K562 (cell line): Measurements from ENCODE around the gene ZNG1E. TPM values are rescaled to one million over a fixed set of nuclear protein-coding genes. Genes with fewer than 3 reads are reported as not detected.
"Not testable (repeated sequence)": the region's sequence is repeated elsewhere in the genome, so short reads cannot be mapped to it uniquely, and the experiment has no call there.

Experiments
- ATAC-seq: fragments of 200-7000 bp; cut with Tn5 transposase; 3 replicates; pipeline ENCODE4 v1.9.1; 2020; ENCODE audit warnings: moderate library complexity
- BruUV-seq: library from RNA; stranded (reverse); fragments of 400-500 nt; replicated peaks from 2 replicates; lab custom pipeline; 2021; lab: Mats Ljungman, UMichigan
- CTCF ChIA-PET: fragments of 300-600 bp; formaldehyde crosslinking; extraction: SDS; loops from one replicate; lab custom pipeline; 2021; ENCODE audit warnings: low intra/inter-chr PET ratio; lab: Yijun Ruan, JAX
- POLR2A ChIA-PET: fragments of 300-600, 350-650 bp; sonication (Branson Sonifier 250); formaldehyde crosslinking; extraction: SDS; loops from one replicate; lab custom pipeline; 2021; ENCODE audit warnings: antibody characterized with exemption, inconsistent platforms; lab: Yijun Ruan, JAX
- DNase-seq, 4 experiments: peaks; one replicate each; pipeline versions ENCODE4 v3.0.0 to v3.0.0-alpha.2; 2011 to 2018; ENCODE audit warnings: low spot score in 3 of 4, mixed read lengths in 3 of 4; ENCODE audit errors: extremely low read depth in 1 of 4
- FAIRE-seq: peaks from 2 replicates; lab custom pipeline; 2011; peaks lifted over from hg19 to GRCh38; lab: Jason Lieb, UNC
- H2AFZ ChIP-seq: 2 replicates; pipeline ENCODE4 v1.6.0; 2011; ENCODE audit warnings: low read depth, low read length, control low read depth, inconsistent platforms
- H3K27ac ChIP-seq: fragments of 200-600 bp; 3 replicates; pipeline ENCODE4 v1.8.0; 2011; ENCODE audit warnings: low read depth, mild to moderate bottlenecking, control low read depth, inconsistent platforms, low read length, moderate library complexity, mixed read lengths; ENCODE audit errors: extremely low read depth
- H3K27me3 ChIP-seq, 2 experiments: fragments of 300-600 bp in 1 of 2; 2 replicates in 1 of 2; 3 replicates in 1 of 2; pipeline versions ENCODE4 v1.6.0 to v1.8.0; 2011; ENCODE audit warnings: inconsistent platforms in 2 of 2, low read length in 2 of 2, mild to moderate bottlenecking in 1 of 2, mixed read lengths in 1 of 2, moderate library complexity in 1 of 2; ENCODE audit not compliant: control insufficient read depth in 2 of 2, insufficient read depth in 2 of 2
- H3K36me3 ChIP-seq: fragments of 300-600 bp; 3 replicates; pipeline ENCODE4 v1.8.0; 2011; ENCODE audit warnings: mild to moderate bottlenecking, low read length, inconsistent platforms; ENCODE audit not compliant: control insufficient read depth, insufficient read depth
- H3K4me1 ChIP-seq, 2 experiments: fragments of 200-600 bp in 1 of 2; replicated peaks in 1 of 2; 2 replicates in 1 of 2; 3 replicates in 1 of 2; pipeline versions ENCODE4 v1.5.1 to v1.8.0; 2011; ENCODE audit warnings: inconsistent platforms in 2 of 2, low read length in 2 of 2, mild to moderate bottlenecking in 1 of 2, mixed read lengths in 1 of 2, moderate library complexity in 1 of 2; ENCODE audit not compliant: control insufficient read depth in 2 of 2, insufficient read depth in 2 of 2
- H3K4me2 ChIP-seq: 2 replicates; pipeline ENCODE4 v1.6.1; 2011; ENCODE audit warnings: low read length, control low read depth, inconsistent platforms, mixed read lengths; ENCODE audit not compliant: insufficient read depth
- H3K4me3 ChIP-seq: fragments of 200-600 bp; sonication (generic), shearing (Covaris generic); 2 replicates; pipeline ENCODE4 v1.5.1; 2016; ENCODE audit warnings: control low read depth, inconsistent platforms
- H3K79me2 ChIP-seq: fragments of 200-600 bp; 3 replicates; pipeline ENCODE4 v1.8.0; 2011; ENCODE audit warnings: low read length, inconsistent platforms; ENCODE audit not compliant: control insufficient read depth, insufficient read depth
- H3K9ac ChIP-seq, 2 experiments: 2 replicates each; pipeline versions ENCODE4 v1.6.0 to v1.6.1; 2011; ENCODE audit warnings: low read depth in 2 of 2, low read length in 2 of 2, control low read depth in 1 of 2, inconsistent platforms in 1 of 2, mild to moderate bottlenecking in 1 of 2, mixed read lengths in 1 of 2; ENCODE audit not compliant: insufficient read depth in 1 of 2
- H3K9me1 ChIP-seq: one replicate; pipeline ENCODE4 v1.6.0; 2011; ENCODE audit warnings: inconsistent platforms, mild to moderate bottlenecking, low read length, moderate library complexity; ENCODE audit not compliant: control insufficient read depth, insufficient read depth
- H3K9me3 ChIP-seq: replicated peaks from 2 replicates; pipeline ENCODE4 v1.5.1; 2011; ENCODE audit warnings: low read depth, low read length, inconsistent platforms; ENCODE audit not compliant: control insufficient read depth, insufficient read depth
- H4K20me1 ChIP-seq: replicated peaks from 2 replicates; pipeline ENCODE4 v1.6.1; 2011; ENCODE audit warnings: low read length, inconsistent platforms, mixed read lengths; ENCODE audit not compliant: control insufficient read depth, insufficient read depth
- EGR1 ChIP-seq: fragments of 450-650 bp; conservative IDR thresholded peaks from 2 replicates; pipeline ENCODE4 v1.6.1; 2017; ENCODE audit warnings: mild to moderate bottlenecking
- USF2 ChIP-seq: sonication (generic); formaldehyde crosslinking; IDR thresholded peaks from 2 replicates; pipeline ENCODE4 v1.5.0; 2020; ENCODE audit warnings: missing genetic modification reagents
- WGBS: fragments of 100-300 bp; shearing (Covaris generic); methylation state at CpG from one replicate; pipeline ENCODE4 v1.1.6; 2016; ENCODE audit warnings: low coverage, mixed read lengths; ENCODE audit not compliant: insufficient coverage; ENCODE audit errors: missing lambda C conversion rate; 5-methylcytosine and 5-hydroxymethylcytosine counted together
- in situ Hi-C: fragments of 300-500 bp; cut with MboI; formaldehyde crosslinking; loops from 4 replicates; pipeline ENCODE4 v1.15.0; 2018; ENCODE audit warnings: inconsistent platforms, mixed read lengths
- intact Hi-C: fragments of 100-400 bp; cut with micrococcal nuclease; formaldehyde crosslinking; loops from 2 replicates; pipeline ENCODE4 v1.14.2; 2022
- polyA plus RNA-seq, 8 experiments: library from polyadenylated mRNA; depleted of rRNA in 4 of 8; stranded (reverse) in 5 of 8; unstranded in 3 of 8; fragments of >200 nt; fragmentation: Nextera tagmentation in 2 of 8; fragmentation: Illumina TruSeq in 1 of 8; extraction: Ambion mirVana in 2 of 8; extraction: Trizol in 1 of 8; gene quantifications; 2 replicates each; pipeline versions ENCODE4 v1.2.1 to v1.2.3, GENCODE V29; 2011 to 2014; ENCODE audit warnings: inconsistent platforms in 1 of 8, missing spikeins in 1 of 8
- total RNA-seq, 7 experiments: library from RNA; depleted of rRNA in 6 of 7; stranded (reverse); fragments of >200 nt in 6 of 7; fragmentation: Illumina TruSeq in 2 of 7; extraction: Trizol in 2 of 7; gene quantifications; 2 replicates each; pipeline versions ENCODE4 v1.2.1 to v1.2.3, GENCODE V29; 2011 to 2021; ENCODE audit warnings: low replicate concordance in 1 of 7

ZNG1E gene
- total and polyA plus RNA-seq, 9 of the 15 experiments (the other 6 are each of a cell fraction or from before 2014, with no cell fraction given) = 34.7 to 108 (median 52.4) TPM

DNA sequence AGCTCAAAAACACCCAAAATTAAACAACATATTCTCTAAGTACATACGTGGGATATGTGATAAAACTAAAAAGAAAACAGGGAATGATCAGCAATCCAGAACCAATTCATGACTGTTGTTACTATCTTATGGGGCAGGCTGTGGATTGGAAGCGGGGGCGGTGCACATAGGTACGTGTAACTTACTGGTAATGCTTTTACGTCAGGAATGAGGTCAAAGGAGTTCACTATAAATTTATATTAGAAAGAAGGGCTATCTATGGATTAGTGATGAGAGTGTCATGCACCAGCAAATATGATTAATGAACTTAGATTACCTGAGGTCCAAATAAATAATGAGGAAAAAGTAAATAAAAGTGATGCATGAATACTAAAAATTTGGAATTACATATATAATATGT lies 710 bp upstream of the ZNG1E start:
- H3K27ac ChIP-seq, H2AFZ ChIP-seq, intact Hi-C loops, H3K4me1 ChIP-seq, CTCF ChIA-PET, H3K4me2 ChIP-seq, H4K20me1 ChIP-seq, H3K9me1 ChIP-seq: not testable (repeated sequence)
- TF ChIP-seq EGR1 = peak; percentile 30
- TF ChIP-seq, all 486 proteins: peak for 1; not testable (repeated sequence) for 485
- in situ Hi-C loops = loop anchor here (25.0 kb wide), 1 partner anchor 1663 kb away; no protein-coding TSS in a partner anchor
- H3K9ac ChIP-seq, FAIRE-seq, H3K36me3 ChIP-seq, BruUV-seq, H3K27me3 ChIP-seq, POLR2A ChIA-PET, H3K9me3 ChIP-seq, H3K79me2 ChIP-seq, H3K4me3 ChIP-seq, ATAC-seq: not testable (repeated sequence)
- 9% methylated on average over 4 of the region's 5 CpGs for WGBS
- peak in 1 of 4 experiments; percentile 6 for DNase-seq

DNA sequence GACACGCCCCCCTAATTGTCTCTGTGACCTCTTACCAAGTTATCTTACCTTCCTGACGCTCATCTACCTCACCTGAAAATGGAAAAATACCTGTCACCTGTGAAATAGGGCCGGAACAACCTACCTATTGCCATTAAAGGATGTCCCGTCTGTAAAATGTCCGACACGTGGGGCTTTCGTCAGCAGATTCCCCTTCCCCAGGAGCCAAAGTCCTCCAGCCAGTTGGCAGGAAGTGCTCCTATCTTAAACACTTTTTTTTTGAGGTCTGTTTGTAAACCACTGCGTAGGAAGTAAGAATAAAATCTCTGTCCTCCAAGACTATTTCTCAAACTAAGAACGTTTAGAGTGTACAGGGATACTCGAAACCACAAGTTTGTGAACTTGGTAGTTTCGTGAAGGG lies 661 bp downstream of the ZNG1E start:
- intact Hi-C loops, H3K36me3 ChIP-seq, H3K9ac ChIP-seq, H3K79me2 ChIP-seq, FAIRE-seq, H3K9me3 ChIP-seq, CTCF ChIA-PET, POLR2A ChIA-PET: not testable (repeated sequence)
- H3K4me3 ChIP-seq = peak overlapping the region; percentile 34; the same call in 1 of the 2 replicates
- 0 out of 2 replicates have a peak, but pooled peaks have one; percentile 10 for TF ChIP-seq USF2
- TF ChIP-seq, all 486 proteins: peak for 1; not testable (repeated sequence) for 485
- not testable (repeated sequence) for H3K27ac ChIP-seq, H3K27me3 ChIP-seq, H2AFZ ChIP-seq, H3K4me2 ChIP-seq, H4K20me1 ChIP-seq, H3K4me1 ChIP-seq, DNase-seq, H3K9me1 ChIP-seq, ATAC-seq
- BruUV-seq = TSS peak; percentile 67
- 0% methylated on average over 4 of the region's 11 CpGs for WGBS
- in situ Hi-C loops = loop anchor here (25.0 kb wide), 1 partner anchor 1664 kb away; no protein-coding TSS in a partner anchor

GRCh38 chr9:65678533-65678932 lies 2.8 kb downstream of the ZNG1E start:
- H3K79me2 ChIP-seq, H3K27ac ChIP-seq, H4K20me1 ChIP-seq, H3K27me3 ChIP-seq, POLR2A ChIA-PET, BruUV-seq, H3K9me3 ChIP-seq, H3K4me2 ChIP-seq, intact Hi-C loops, FAIRE-seq, H3K9me1 ChIP-seq, H3K9ac ChIP-seq, H2AFZ ChIP-seq, H3K4me1 ChIP-seq, DNase-seq, CTCF ChIA-PET, ATAC-seq, H3K4me3 ChIP-seq, H3K36me3 ChIP-seq: not testable (repeated sequence)
- in situ Hi-C loops = loop anchor here (25.0 kb wide), 1 partner anchor 1666 kb away; no protein-coding TSS in a partner anchor
- WGBS = 0% methylated on average over 1 of the region's 3 CpGs
